Erythroblast (primary cell): ENCODE measurements around the gene KCNN1.

Experiments used
- GATA1 ChIP-seq: IDR thresholded peaks from 2 replicates; pipeline ENCODE4 v1.6.1; 2011; ENCODE audit warnings: low read depth, mild to moderate bottlenecking, control low read depth, low read length, moderate library complexity
- POLR2A ChIP-seq: IDR thresholded peaks from 2 replicates; pipeline ENCODE4 v1.6.1; 2011; ENCODE audit warnings: mild to moderate bottlenecking, low read length

GRCh38 chr19:17966550-17967256, at the start of gene KCNN1:
- TF ChIP-seq POLR2A (no peak), GATA1 (no peak)
